HG03159 (cell line): Measurements from ENCODE around the gene MINPP1.

ENCODE experiments used
- ATAC-seq: cut with Tn5 transposase; IDR thresholded peaks from one replicate; pipeline ENCODE4 v1.9.1; 2021; ENCODE audit warnings: mild to moderate bottlenecking, moderate library complexity; ENCODE audit not compliant: unreplicated experiment

The MINPP1 gene

GRCh38 chr10:87518937-87519336, 14.2 kb downstream of the MINPP1 start:
- ATAC-seq = no peak

DNA sequence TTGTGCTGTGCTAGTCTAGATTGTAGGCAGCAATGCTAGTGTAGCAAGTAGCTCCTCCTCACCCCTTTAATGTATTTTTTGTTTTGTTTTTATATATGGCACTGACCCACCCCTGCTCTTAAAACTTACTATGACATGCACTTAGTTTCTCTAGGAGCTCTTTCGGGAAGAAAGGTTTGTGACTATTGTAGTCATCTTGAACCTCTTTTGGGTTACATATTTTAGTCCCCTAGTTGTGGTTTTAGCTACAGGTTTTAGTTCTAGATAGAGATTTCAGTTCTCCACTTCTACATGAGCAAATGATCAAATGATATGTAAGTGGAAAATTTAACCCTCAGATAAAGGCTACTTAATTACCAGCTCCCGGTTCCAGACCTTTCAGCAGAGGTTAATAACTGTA, 14.9 kb downstream of the MINPP1 start:
- no peak for ATAC-seq

DNA sequence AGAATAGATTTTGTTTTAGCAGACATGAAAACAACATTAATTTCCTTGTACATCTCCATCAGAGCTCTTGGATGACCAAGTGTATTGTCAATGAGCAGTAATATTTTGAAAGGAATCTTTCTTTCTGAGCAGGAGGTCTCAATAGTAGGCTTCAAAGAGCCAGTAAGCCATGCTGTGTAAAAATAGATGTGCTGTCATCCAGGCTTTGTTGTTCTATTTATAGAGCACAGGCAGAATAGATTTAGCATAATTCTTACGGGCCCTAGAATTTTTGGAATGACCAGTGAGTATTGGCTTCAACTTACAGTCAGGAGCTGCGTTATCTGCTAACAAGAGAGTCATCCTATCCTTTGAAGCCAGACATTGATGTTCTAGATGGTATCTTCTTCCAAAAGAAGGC, 19.0 kb downstream of the MINPP1 start:
- ATAC-seq = no peak

DNA sequence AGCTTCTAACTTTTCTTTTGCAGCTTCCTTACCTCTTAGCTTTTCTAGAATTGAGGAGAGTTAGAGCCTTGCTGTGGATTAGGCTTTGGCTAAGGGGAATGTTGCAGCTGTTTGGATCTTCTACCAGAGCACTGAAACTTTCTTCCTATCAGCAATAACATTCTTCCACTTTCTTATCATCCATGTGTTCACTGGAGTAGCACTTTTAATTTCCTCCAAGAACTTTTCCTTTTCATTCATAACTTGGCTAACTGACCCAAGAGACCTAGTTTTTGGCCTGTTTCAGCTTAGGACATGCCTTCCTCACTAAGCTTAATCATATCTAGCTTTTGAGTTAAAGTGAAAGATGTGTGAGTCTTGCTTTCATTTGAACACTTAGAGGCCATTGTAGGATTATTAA, 19.6 kb downstream of the MINPP1 start:
- no peak for ATAC-seq

- no peak for ATAC-seq
These were observed 27.4 kb downstream of the MINPP1 start for GRCh38 chr10:87531908-87532622.

- ATAC-seq = no peak
These were observed 28.0 kb downstream of the MINPP1 start for GRCh38 chr10:87532696-87533095.

DNA sequence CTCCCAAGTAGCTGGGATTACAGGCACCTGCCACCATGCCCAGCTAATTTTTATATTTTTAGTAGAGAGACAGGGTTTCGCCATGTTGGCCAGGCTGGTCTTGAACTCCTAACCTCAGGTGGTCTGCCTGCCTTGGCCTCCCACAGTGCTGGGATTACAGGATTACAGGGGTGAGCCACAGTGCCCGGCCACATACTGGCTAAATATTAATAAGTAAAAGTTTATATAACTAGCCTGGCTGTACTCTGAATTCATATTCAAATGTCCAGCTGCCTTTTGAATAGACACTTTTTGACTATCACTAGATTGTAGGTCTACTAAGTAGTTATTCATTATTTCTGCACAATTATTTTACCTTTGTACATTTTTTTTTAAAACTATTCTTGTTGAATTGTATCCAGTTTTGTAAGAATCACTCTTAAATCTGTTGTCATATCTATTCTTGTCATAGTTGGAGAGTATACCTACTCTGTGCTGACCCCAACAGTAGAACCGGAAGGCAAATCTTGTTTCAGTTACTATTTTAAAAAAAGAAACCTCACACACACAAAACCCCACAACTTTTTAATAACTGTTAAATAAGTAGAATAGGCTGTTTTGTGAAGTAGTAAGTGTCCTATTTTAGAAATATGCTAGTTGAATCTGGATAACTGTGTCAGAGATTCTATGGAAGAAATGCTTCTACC, 29.6 kb downstream of the MINPP1 start:
- ATAC-seq = peak; percentile 56

DNA sequence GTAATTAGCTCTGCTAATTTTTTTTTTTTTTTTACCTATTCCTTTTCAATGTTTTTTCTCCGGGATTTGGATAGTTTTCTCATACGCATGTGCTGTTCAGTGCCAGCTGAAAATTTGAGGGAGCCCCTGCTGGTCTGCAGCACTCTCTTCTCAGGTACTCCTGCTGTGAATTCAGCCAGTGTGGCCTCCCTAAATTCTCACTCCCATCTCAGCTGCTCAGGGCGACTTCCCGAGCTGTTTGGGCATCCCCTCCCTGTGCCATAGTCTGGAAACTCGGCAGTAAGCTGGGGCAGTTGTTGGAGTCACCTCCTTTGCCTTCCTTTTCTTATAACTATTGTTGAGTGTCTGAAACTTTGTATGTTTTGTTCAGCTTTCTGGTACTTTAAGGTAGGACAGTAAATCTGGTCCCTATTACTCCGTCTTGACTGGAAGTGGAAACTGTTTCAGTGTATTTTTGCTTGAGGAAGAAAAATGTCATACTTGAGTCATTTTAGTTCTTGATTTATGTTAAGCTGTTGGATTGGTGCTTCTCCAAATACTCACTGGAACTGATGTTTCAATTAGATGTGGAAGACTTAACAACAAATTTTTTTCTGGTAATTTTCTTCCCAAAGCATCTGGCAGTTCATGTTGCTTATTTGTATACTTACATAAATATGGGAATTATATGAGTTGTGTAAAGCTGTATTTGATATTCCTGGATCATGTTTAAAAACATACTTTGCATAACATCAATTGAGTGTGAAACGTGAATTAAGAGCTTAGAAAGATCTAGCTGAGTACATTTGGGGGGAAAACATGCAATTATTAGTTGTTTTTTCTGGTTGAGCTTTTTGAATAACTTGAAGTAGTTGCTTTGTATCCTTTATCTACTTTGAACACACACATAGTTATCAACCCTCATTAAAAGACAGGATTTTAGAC, 33.7 kb downstream of the MINPP1 start:
- no peak for ATAC-seq

GRCh38 chr10:87541114-87541513, 36.4 kb downstream of the MINPP1 start:
- no peak for ATAC-seq

DNA sequence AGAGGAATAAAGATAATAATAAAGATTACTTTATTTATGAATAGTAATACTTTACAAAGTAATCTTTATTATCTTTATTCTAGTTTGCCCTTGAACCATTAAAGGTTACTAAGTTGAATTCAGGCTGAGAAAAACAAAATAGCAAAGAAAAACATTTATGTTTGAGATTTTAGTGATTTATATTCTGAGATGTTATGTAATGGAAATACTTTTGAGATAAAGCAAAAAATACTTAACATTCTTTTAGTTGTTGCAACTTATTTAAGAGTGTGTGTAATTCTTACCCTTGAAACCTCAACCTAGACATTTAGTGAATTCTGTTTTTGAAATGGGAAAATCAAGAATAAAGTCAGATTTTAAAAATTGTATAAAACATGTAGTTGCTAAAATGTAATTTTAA, 40.0 kb downstream of the MINPP1 start:
- no peak for ATAC-seq

DNA sequence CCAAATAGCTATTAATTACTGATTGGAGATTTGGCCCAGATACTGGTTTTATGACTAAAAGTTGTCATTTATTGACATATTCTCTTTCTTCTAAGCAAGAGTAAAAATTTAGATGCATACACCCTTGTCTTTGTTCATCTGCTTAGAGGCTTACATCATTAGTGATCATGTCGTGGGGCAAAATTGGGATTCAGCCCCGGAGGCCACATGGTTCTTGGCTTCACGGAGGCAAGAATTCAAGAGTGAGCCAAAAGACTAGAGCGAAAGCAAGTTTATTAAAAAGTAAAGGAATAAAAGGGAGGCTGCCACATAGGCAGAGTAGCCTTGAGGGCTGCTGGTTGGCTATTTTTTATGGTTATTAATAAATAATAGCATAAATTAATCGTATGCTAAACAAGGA, 41.1 kb downstream of the MINPP1 start:
- no peak for ATAC-seq

- no peak for ATAC-seq
These were observed 41.5 kb downstream of the MINPP1 start for GRCh38 chr10:87546210-87546609.

DNA sequence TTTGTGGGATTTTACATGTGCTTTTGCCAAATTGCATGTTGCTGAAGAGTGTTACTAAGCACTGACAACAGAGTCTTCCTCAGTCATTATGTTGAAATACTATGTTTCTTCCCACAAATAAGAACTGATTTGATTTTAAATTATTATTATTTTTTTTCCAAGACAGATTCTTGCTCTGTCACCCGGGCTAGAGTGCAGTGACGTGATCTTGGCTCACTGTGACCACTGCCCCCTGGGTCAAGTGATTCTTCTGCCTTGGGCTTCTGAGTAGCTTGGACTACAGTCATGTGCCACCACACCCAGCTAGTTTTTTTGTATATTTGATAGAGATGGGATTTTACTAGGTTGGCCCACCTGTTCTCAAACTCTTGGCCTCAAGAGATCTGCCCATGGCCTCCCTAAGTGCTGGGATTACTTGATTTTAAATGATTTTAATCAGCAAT, 42.3 kb downstream of the MINPP1 start:
- ATAC-seq = no peak

DNA sequence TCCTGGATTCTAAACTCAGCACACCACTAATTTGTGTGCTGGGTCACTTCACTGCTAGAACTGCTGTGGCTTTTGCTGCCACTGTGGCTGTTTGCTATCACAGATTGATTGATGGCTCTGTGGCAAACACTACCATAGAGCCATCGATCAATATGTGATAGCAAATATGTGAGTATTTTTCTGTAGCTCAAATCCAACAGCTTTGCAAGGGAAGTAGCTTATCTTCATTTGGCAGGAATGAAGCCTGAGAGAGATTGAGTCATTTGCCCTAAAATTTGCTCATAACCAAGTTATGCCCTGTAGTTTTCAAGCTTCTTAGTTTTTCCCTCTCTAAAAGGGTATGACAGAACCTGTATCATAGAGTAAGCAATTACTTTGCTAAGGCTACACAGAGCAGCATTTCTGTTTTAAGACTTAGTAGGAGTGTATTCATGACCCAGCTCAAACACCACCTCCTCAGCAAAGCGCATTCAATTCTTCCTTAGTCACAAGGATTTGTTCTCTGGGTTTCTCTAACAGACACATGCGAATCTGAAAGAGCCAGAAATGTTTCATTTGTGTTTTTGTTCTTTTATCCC, 43.1 kb downstream of the MINPP1 start:
- ATAC-seq = no peak

- no peak for ATAC-seq
These were observed 46.0 kb downstream of the MINPP1 start for GRCh38 chr10:87550741-87551140.

DNA sequence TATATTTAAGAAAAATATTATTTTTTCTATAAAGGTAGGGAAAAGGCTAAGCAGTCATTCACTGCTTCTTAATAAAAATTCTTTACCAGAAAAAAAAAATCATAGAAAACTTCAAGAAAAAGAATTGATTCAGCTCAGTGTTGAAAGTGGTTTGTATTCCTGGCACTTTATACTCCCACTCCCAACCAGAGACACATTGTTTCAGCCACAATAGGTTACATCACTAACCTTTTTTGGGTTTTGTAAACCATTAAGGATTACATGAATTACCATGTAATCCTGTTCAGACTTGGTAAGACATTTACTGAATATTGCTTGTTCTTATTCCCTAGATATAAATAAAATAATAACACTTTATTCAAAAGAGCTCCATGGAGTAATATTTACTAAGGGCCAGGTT, 46.6 kb downstream of the MINPP1 start:
- ATAC-seq = no peak

GRCh38 chr10:87552248-87552929, 47.7 kb downstream of the MINPP1 start:
- no peak for ATAC-seq

DNA sequence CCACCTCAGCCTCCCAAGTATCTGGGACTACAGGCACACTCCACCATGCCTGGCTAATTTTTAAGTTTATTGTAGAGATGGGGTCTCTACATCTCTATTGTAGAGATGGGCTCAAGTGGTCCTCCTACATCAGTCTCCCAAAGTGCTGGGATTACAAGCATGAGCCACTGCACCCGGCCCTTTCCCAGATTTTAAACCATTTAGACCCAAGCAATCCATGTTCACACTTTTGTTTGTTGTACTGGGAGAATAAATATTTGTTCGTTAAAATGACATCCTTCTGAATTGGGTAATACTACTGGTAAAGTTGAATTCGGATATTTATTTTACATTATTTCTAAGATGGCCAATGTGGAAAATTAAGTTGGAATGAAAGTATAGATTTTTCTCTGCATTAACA, 52.7 kb downstream of the MINPP1 start:
- ATAC-seq = no peak

- no peak for ATAC-seq
These were observed 53.6 kb downstream of the MINPP1 start for GRCh38 chr10:87558333-87558732.

- ATAC-seq = no peak
These were observed 54.7 kb downstream of the MINPP1 start for GRCh38 chr10:87559392-87559791.
